GM18517 (cell line): Measurements from ENCODE around the gene ETV6.
"Not testable (repeated sequence)": the region's sequence is repeated elsewhere in the genome, so short reads cannot be mapped to it uniquely, and the experiment has no call there.

Source experiments
- ATAC-seq: cut with Tn5 transposase; IDR thresholded peaks from one replicate; pipeline ENCODE4 v1.9.1; 2021; ENCODE audit warnings: mild to moderate bottlenecking, moderate library complexity; ENCODE audit not compliant: unreplicated experiment

Gene ETV6

GRCh38 chr12:11666131-11667050, 16.9 kb downstream of the ETV6 start:
- no peak for ATAC-seq

GRCh38 chr12:11667171-11667570, 17.7 kb downstream of the ETV6 start:
- ATAC-seq = no peak

DNA sequence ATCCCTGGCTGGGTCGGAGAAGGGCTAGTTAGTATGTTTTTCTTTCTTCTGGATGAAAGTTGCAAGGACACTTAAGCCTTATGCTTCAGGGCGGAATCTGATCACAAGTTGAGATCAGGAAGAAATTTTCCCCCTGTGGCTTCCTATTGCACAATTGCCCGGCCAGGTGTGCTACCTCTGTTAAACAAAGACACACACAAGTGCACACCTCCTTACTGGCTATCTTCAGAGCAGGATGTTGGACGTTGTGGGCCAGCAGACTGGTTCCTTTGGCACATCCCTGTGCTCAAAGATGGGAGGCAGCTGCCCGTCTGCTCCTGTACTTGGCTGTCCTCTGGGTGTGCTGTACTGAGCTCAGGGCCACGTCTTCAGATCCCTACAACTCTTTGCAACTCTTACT, 19.1 kb downstream of the ETV6 start:
- no peak for ATAC-seq

DNA sequence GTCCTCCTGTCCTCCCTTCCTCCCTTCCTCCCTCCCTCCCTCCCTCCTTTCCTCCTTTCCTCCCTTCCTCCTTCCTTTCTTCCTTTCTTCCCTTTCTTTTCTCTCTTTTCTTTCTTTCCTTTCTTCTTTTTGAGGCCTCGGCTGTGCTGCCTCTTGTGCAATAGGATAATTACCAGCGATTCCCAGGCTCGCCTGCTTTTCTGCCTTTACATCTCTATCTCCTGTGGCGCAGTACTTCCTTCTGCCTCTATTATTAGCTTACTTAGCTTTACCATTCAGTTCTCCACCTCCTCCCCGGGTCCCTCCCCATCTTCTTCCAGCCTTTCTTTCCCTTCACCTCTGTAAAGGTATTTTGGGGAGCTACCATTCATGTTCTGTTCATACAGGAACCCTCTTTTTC, 19.9 kb downstream of the ETV6 start:
- no peak for ATAC-seq

- no peak for ATAC-seq
Measured at GRCh38 chr12:11672256-11673191, 23.1 kb downstream of the ETV6 start.

GRCh38 chr12:11673666-11674461, 24.4 kb downstream of the ETV6 start:
- no peak for ATAC-seq

- no peak for ATAC-seq
Measured at GRCh38 chr12:11674894-11675390, 25.5 kb downstream of the ETV6 start.

DNA sequence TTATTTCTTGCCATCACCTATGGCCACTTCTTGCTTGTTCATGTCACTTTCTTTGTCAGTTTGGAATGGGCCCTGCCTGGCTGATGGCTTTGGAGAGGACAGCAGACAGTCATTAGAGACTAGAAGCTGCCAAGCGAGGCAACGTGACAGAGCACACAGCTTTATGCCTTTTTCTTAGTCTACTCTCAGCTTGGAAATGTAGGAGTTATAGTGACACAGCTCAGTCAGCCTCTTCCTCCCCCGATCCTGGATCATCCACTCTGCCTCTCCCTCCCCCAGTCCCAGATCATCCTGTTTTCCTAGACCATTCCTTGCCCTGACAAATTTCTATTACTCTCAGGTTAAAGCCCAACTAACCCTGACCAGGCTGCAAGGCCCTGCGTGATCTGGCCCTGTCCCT, 26.6 kb downstream of the ETV6 start:
- no peak for ATAC-seq

DNA sequence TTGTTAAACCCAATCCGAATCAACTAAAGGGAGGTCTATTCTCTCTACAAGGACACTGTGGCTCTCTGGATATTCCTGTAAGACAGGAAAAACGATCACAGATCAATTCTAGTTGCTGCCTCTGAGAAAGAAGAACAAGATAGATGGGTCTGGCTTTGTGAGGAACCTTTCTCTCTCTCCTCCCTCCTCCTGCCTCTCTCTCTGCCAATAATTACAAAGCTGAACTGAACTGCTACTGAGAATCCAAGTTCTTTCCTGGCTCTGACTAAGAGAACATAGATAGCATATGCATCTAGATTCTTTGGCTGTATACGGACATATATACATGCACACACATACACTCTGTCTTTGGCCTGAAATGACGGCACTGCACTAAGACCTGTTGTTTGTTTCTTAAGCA, 27.6 kb downstream of the ETV6 start:
- no peak for ATAC-seq

DNA sequence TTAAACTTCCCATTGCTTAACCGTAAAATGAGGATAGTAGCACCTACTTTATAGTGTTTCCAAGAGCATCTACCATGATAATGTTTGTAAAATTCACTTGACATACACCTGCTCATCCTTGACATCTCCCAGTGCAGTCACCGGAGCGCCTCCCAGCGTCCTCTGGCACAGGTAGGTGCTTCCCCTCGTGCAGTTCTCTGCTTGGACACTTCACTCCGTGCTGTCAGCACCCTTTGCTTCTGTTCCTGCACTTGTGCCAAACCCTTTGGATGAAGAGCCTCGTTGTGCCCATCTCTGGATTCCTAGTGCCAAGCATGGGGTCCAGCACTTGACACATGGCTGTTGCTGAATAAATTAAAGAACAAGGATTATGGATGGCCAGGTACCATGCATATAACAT, 28.3 kb downstream of the ETV6 start:
- ATAC-seq = no peak

DNA sequence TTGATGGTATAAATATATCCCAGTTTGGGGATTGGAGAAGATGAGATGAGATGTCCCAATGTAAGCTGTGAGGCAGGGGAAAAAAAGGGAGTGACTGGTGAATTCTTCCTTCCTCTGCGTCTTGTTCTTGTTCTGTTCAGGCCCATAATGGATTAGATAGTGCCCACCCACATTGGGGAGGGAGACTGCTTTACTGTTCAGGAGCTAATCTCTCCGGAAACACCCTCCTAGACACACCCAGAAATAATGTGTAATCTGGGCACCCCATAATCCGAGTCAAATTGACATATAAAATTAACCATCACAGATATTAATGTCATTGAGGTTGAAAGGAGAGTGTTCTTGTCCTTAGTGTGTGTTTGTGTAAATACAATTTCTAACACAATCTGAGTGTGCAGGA, 29.3 kb downstream of the ETV6 start:
- ATAC-seq = no peak

- no peak for ATAC-seq
Measured at GRCh38 chr12:11681207-11681606, 31.7 kb downstream of the ETV6 start.

- not testable (repeated sequence) for ATAC-seq
Measured at GRCh38 chr12:11681695-11682094, 32.2 kb downstream of the ETV6 start.

GRCh38 chr12:11684393-11684792, 34.9 kb downstream of the ETV6 start:
- no peak for ATAC-seq

- ATAC-seq = no peak
Measured at GRCh38 chr12:11684811-11685210, 35.3 kb downstream of the ETV6 start.

- no peak for ATAC-seq
Measured at GRCh38 chr12:11685316-11685715, 35.8 kb downstream of the ETV6 start.

GRCh38 chr12:11685716-11686115, 36.2 kb downstream of the ETV6 start:
- ATAC-seq = no peak

- ATAC-seq = no peak
Measured at GRCh38 chr12:11686120-11686519, 36.6 kb downstream of the ETV6 start.

DNA sequence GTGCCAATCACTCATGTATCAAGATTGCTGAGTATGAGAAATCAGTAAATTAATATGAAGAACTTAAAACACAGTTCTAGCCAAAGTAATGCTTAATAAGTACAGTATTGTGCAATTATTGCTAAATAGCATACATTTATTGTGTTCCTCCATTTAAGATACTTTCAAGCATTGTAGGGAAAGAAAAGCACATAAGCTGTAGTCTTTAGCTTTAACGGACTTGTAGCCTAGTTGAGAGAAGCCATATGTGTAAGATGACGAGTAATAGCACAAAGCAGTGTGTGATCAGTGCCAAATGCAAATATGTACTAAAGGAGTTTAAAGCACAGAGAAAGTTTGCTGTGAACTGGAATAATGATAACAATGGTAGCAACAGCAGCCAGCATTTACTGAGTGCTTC, 38.1 kb downstream of the ETV6 start:
- ATAC-seq = no peak

DNA sequence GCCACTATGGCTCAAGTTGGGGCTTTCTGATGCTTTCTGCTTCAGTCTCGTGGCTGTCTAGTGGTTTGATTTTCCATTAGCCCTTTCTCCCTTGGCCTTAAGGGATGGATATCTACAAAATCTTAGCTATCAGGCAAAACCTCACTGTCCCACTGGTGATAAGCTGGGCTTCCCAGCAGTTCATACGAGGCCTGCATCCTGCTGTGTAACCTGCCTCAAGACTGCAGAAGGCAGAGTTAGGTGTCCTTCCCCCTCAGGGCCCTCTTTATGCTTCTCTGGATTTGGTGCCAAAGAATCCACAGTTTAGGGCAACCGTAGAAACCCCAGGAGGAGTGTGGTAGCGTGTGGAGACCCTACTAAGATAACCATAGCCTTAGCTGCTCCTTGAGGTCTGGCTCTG, 38.9 kb downstream of the ETV6 start:
- no peak for ATAC-seq

GRCh38 chr12:11688831-11689230, 39.4 kb downstream of the ETV6 start:
- ATAC-seq = no peak
